ENCODE data around the gene OSBPL9.

OSBPL9 gene

GRCh38 chr1:51616903-51617708 lies at the start of gene OSBPL9:
TSS of gene OSBPL9 (plus strand) at chr1:51617092. CDS start at chr1:51617111, 19 bp downstream.
- DNase-seq (ENCODE audit: low read depth in 2 of 2) = peak; percentile 75 to 76

GRCh38 chr1:51567653-51568052 lies 49.2 kb upstream of the OSBPL9 start:
- DNase-seq (ENCODE audit: low read depth in 2 of 2) = no peak

GRCh38 chr1:51568231-51568935 lies 48.5 kb upstream of the OSBPL9 start:
- no peak for DNase-seq (ENCODE audit: low read depth in 2 of 2)

GRCh38 chr1:51569284-51570062 lies 47.4 kb upstream of the OSBPL9 start:
- DNase-seq (ENCODE audit: low read depth in 2 of 2) = no peak

GRCh38 chr1:51570063-51570710 lies 46.7 kb upstream of the OSBPL9 start:
- DNase-seq (ENCODE audit: low read depth in 2 of 2) = no peak

- DNase-seq (ENCODE audit: low read depth in 2 of 2) = no peak
These were observed 44.5 kb upstream of the OSBPL9 start for GRCh38 chr1:51572365-51572764.

GRCh38 chr1:51574796-51575195 lies 42.1 kb upstream of the OSBPL9 start:
- DNase-seq (ENCODE audit: low read depth in 2 of 2) = no peak

GRCh38 chr1:51575406-51576084 lies 41.3 kb upstream of the OSBPL9 start:
- no peak for DNase-seq (ENCODE audit: low read depth in 2 of 2)

GRCh38 chr1:51576085-51576444 lies 40.8 kb upstream of the OSBPL9 start:
- DNase-seq (ENCODE audit: low read depth in 2 of 2) = no peak

GRCh38 chr1:51576923-51577322 lies 40.0 kb upstream of the OSBPL9 start:
- no peak for DNase-seq (ENCODE audit: low read depth in 2 of 2)

- DNase-seq (ENCODE audit: low read depth in 2 of 2) = no peak
These were observed 38.3 kb upstream of the OSBPL9 start for GRCh38 chr1:51578383-51579109.

GRCh38 chr1:51581238-51581637 lies 35.7 kb upstream of the OSBPL9 start:
- no peak for DNase-seq (ENCODE audit: low read depth in 2 of 2)

- no peak for DNase-seq (ENCODE audit: low read depth in 2 of 2)
These were observed 33.4 kb upstream of the OSBPL9 start for GRCh38 chr1:51583532-51583931.

- DNase-seq (ENCODE audit: low read depth in 2 of 2) = no peak
These were observed 32.9 kb upstream of the OSBPL9 start for GRCh38 chr1:51584021-51584420.

GRCh38 chr1:51592711-51593110 lies 24.2 kb upstream of the OSBPL9 start:
- DNase-seq (ENCODE audit: low read depth in 2 of 2) = no peak

- no peak for DNase-seq (ENCODE audit: low read depth in 2 of 2)
These were observed 22.2 kb upstream of the OSBPL9 start for GRCh38 chr1:51594716-51595115.

- DNase-seq (ENCODE audit: low read depth in 2 of 2) = no peak
These were observed 16.4 kb upstream of the OSBPL9 start for GRCh38 chr1:51600529-51600928.

GRCh38 chr1:51600965-51601364 lies 15.9 kb upstream of the OSBPL9 start:
- DNase-seq (ENCODE audit: low read depth in 2 of 2) = no peak

GRCh38 chr1:51605961-51606723 lies 10.8 kb upstream of the OSBPL9 start:
- no peak for DNase-seq (ENCODE audit: low read depth in 2 of 2)

- no peak for DNase-seq (ENCODE audit: low read depth in 2 of 2)
These were observed 9.2 kb upstream of the OSBPL9 start for GRCh38 chr1:51607681-51608095.
